CD14-positive monocyte (primary cell): ENCODE data around the gene CCDC88B. TPM values are rescaled to one million over a fixed set of nuclear protein-coding genes. Genes with fewer than 3 reads are reported as not detected.

ENCODE experiments used
- DNase-seq, 3 donors: peaks; one replicate each; pipeline ENCODE4 v3.0.0-alpha.2; 2011 to 2022
- H2AFZ ChIP-seq: 2 replicates; pipeline ENCODE4 v1.6.0; 2012; ENCODE audit warnings: mild to moderate bottlenecking, low read depth, low read length, inconsistent platforms; ENCODE audit not compliant: insufficient read depth, poor library complexity, severe bottlenecking
- H3K27ac ChIP-seq, 2 donors: 1 replicate in 1 of 2; 2 replicates in 1 of 2; pipeline ENCODE4 v1.5.1; 2012 to 2013; ENCODE audit warnings: low read length in 2 of 2, control low read depth in 1 of 2, inconsistent platforms in 1 of 2, low read depth in 1 of 2, mild to moderate bottlenecking in 1 of 2
- H3K27me3 ChIP-seq, 2 donors: one replicate each; pipeline versions ENCODE4 v1.6.0 to v1.6.1; 2011 to 2013; ENCODE audit warnings: low read length in 2 of 2; ENCODE audit not compliant: control insufficient read depth in 2 of 2, insufficient read depth in 2 of 2
- H3K36me3 ChIP-seq, 2 donors: replicated peaks in 1 of 2; 1 replicate in 1 of 2; 2 replicates in 1 of 2; pipeline versions ENCODE4 v1.5.1 to v1.6.1; 2012 to 2013; ENCODE audit warnings: low read length in 2 of 2, control low read depth in 1 of 2, inconsistent platforms in 1 of 2, mild to moderate bottlenecking in 1 of 2; ENCODE audit not compliant: insufficient read depth in 2 of 2, control insufficient read depth in 1 of 2
- H3K4me1 ChIP-seq, 2 donors: 1 replicate in 1 of 2; 2 replicates in 1 of 2; pipeline versions ENCODE4 v1.5.1 to v1.6.1; 2012 to 2013; ENCODE audit warnings: low read length in 2 of 2, control low read depth in 1 of 2, inconsistent platforms in 1 of 2, mild to moderate bottlenecking in 1 of 2, moderate library complexity in 1 of 2; ENCODE audit not compliant: insufficient read depth in 2 of 2, control insufficient read depth in 1 of 2
- H3K4me2 ChIP-seq: replicated peaks from 2 replicates; pipeline ENCODE3; 2012; ENCODE audit warnings: low read length, moderate library complexity, mild to moderate bottlenecking; ENCODE audit not compliant: poor library complexity, severe bottlenecking; ENCODE audit errors: extremely low read depth
- H3K4me3 ChIP-seq, 3 experiments: fragments of 200-600 bp in 1 of 3; sonication (generic) in 1 of 3; replicated peaks in 1 of 3; 1 replicate in 2 of 3; 2 replicates in 1 of 3; pipeline ENCODE4 v1.5.1; 2011 to 2013; ENCODE audit warnings: low read length in 3 of 3, mild to moderate bottlenecking in 3 of 3, control low read depth in 2 of 3, low read depth in 2 of 3, inconsistent platforms in 1 of 3, moderate library complexity in 1 of 3
- H3K79me2 ChIP-seq: 2 replicates; pipeline ENCODE4 v1.6.0; 2012; ENCODE audit warnings: mild to moderate bottlenecking, control low read depth, inconsistent platforms, low read length, moderate library complexity; ENCODE audit not compliant: insufficient read depth
- H3K9ac ChIP-seq: 2 replicates; pipeline ENCODE4 v1.6.0; 2017; ENCODE audit warnings: low read length, mild to moderate bottlenecking; ENCODE audit not compliant: insufficient read depth, poor library complexity, severe bottlenecking
- H3K9me3 ChIP-seq, 2 donors: replicated peaks in 1 of 2; 1 replicate in 1 of 2; 2 replicates in 1 of 2; pipeline versions ENCODE4 v1.5.1 to v1.6.1; 2012 to 2013; ENCODE audit warnings: low read length in 2 of 2, control low read depth in 1 of 2; ENCODE audit not compliant: control insufficient read depth in 1 of 2, insufficient read depth in 1 of 2
- H4K20me1 ChIP-seq: 2 replicates; pipeline ENCODE4 v1.6.0; 2012; ENCODE audit warnings: mild to moderate bottlenecking, low read length, control low read depth, moderate library complexity; ENCODE audit not compliant: insufficient read depth
- H3K27ac Mint-ChIP-seq, 7 donors: one replicate each; pipeline ENCODE4 v1.8.0; 2020; ENCODE audit warnings: mild to moderate bottlenecking in 7 of 7, mixed read lengths in 7 of 7, moderate library complexity in 6 of 7, inconsistent platforms in 2 of 7
- H3K27me3 Mint-ChIP-seq, 3 donors: one replicate each; pipeline ENCODE4 v1.8.0; 2021 to 2022; ENCODE audit warnings: low read depth in 3 of 3, mild to moderate bottlenecking in 3 of 3, mixed read lengths in 3 of 3, moderate library complexity in 3 of 3, inconsistent platforms in 1 of 3
- H3K36me3 Mint-ChIP-seq, 2 donors: one replicate each; pipeline ENCODE4 v1.8.0; 2020; ENCODE audit warnings: mixed read lengths in 2 of 2, inconsistent platforms in 1 of 2, mild to moderate bottlenecking in 1 of 2
- H3K4me1 Mint-ChIP-seq: one replicate; pipeline ENCODE4 v1.8.0; 2020; ENCODE audit warnings: mild to moderate bottlenecking, mixed read lengths
- H3K4me3 Mint-ChIP-seq, 2 donors: one replicate each; pipeline ENCODE4 v1.8.0; 2020; ENCODE audit warnings: mild to moderate bottlenecking in 2 of 2, mixed read lengths in 2 of 2, moderate library complexity in 1 of 2
- H3K9me3 Mint-ChIP-seq, 7 donors: one replicate each; pipeline ENCODE4 v1.8.0; 2020 to 2022; ENCODE audit warnings: mixed read lengths in 7 of 7, mild to moderate bottlenecking in 6 of 7, moderate library complexity in 6 of 7, inconsistent platforms in 2 of 7
- CTCF ChIP-seq: fragments of 200-600 bp; IDR thresholded peaks from one replicate; pipeline ENCODE4 v1.8.0; 2022; ENCODE audit warnings: antibody characterized with exemption, mild to moderate bottlenecking
- WGBS: methylation state at CpG from one replicate; pipeline ENCODE4 v1.1.5; 2013; ENCODE audit warnings: missing lambda C conversion rate; ENCODE audit not compliant: insufficient coverage; 5-methylcytosine and 5-hydroxymethylcytosine counted together
- intact Hi-C, 2 donors: fragments of 100-400 bp; cut with micrococcal nuclease; formaldehyde crosslinking; loops; one replicate each; pipeline versions ENCODE4 v1.15.0 to v1.15.1; 2023
- polyA plus RNA-seq, 3 donors: library from polyadenylated mRNA; depleted of rRNA in 1 of 3; unstranded in 2 of 3; stranded (reverse) in 1 of 3; fragments of 300-500 nt in 2 of 3; fragments of >200 nt in 1 of 3; fragmentation: Illumina TruSeq in 2 of 3; gene quantifications; 1 replicate in 2 of 3; 2 replicates in 1 of 3; pipeline ENCODE4 v1.2.3, GENCODE V29; 2012 to 2021

The CCDC88B gene
- polyA plus RNA-seq, 3 donors = 8.2 to 215 (median 18.9) TPM

GRCh38 chr11:64400102-64400501 lies 60.1 kb downstream of the CCDC88B start:
- no peak for TF ChIP-seq CTCF
- Histone ChIP-seq H4K20me1 (no peaks in the 10 kb centered on the region), H3K36me3 (no peaks in the 10 kb centered on the region), H3K27ac (peak overlapping the region in 1 of 2 donors; percentile 70), H3K27me3 (no peaks in the 10 kb centered on the region), H3K4me1 (peaks cover 59 to 71% of the 10 kb centered on the region in 2 donors), H3K9ac (no peak overlapping the region), H2AFZ (no peak overlapping the region), H3K79me2 (peaks cover 6% of the 10 kb centered on the region), H3K4me3 (peak overlapping the region in 1 of 3 experiments; percentile 27), H3K4me2 (peak overlapping the region; percentile 24), H3K9me3 (no peaks in the 10 kb centered on the region)
- peaks cover 0 to 2% (median 1%) of the 10 kb centered on the region in 3 donors for H3K27me3 Mint-ChIP-seq
- intact Hi-C loops = loop anchor here in 1 of 2 donors (5.0 kb wide), 1 partner anchor 37 kb away; no protein-coding TSS in a partner anchor
- peak overlapping the region in 1 of 2 donors; percentile 49 for H3K4me3 Mint-ChIP-seq
- H3K36me3 Mint-ChIP-seq = peaks cover 0 to 2% of the 10 kb centered on the region in 2 donors
- H3K27ac Mint-ChIP-seq = peak overlapping the region; percentile 41 to 86 (median 79)
- 33% methylated on average over 3 of the region's 6 CpGs for WGBS
- peak; percentile 60 to 83 (median 78) for DNase-seq
- peaks cover 0 to 4% (median 2%) of the 10 kb centered on the region in 7 donors for H3K9me3 Mint-ChIP-seq
- peaks cover 77% of the 10 kb centered on the region for H3K4me1 Mint-ChIP-seq

DNA sequence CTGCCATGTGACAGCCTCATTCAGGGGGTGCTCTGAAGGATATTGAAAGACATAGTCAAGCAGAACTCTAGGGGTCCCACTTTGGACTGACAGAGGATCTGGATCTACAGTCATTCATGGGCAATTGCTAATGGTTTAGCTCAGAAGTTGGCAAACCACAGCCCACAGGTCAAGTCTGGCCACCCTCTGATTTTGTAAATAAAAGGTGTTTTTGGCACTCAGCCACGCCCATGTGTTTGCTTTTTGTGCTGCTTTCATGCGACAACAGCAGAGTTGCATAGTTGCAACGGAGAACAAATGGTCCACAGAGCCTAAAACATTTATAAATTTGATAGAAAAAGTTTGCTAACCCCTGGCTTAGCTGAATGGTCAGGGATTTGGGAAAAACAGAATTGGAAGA lies 60.7 kb downstream of the CCDC88B start:
- Histone ChIP-seq H3K4me3 (peak overlapping the region in 1 of 3 experiments; percentile 27), H3K79me2 (peaks cover under 1% of the 10 kb centered on the region), H3K27ac (peak overlapping the region in 1 of 2 donors; percentile 70), H3K4me2 (peak overlapping the region; percentile 24), H3K36me3 (no peaks in the 10 kb centered on the region), H3K9me3 (no peaks in the 10 kb centered on the region), H3K4me1 (peaks cover 56 to 68% of the 10 kb centered on the region in 2 donors), H3K9ac (no peak overlapping the region), H2AFZ (no peak overlapping the region), H3K27me3 (no peaks in the 10 kb centered on the region), H4K20me1 (no peaks in the 10 kb centered on the region)
- Mint-ChIP-seq H3K27ac (peak overlapping the region; percentile 25 to 79 (median 68)), H3K9me3 (peaks cover 0 to 4% (median 2%) of the 10 kb centered on the region in 7 donors), H3K36me3 (peaks cover 0 to 2% of the 10 kb centered on the region in 2 donors), H3K4me1 (peaks cover 74% of the 10 kb centered on the region), H3K4me3 (no peak overlapping the region), H3K27me3 (peaks cover 0 to 2% (median 1%) of the 10 kb centered on the region in 3 donors)
- no peak for DNase-seq
- 92% methylated on average over 3 of the region's 3 CpGs for WGBS
- intact Hi-C loops = loop anchor here in 1 of 2 donors (5.0 kb wide), 1 partner anchor 37 kb away; no protein-coding TSS in a partner anchor
- no peak for TF ChIP-seq CTCF
